Fibroblast of pulmonary artery (primary cell): Measurements from ENCODE around the gene ISL2.

Experiments
- DNase-seq: peaks from one replicate; pipeline ENCODE4 v3.0.0-alpha.2; 2010; ENCODE audit warnings: low read depth
- H3K4me3 ChIP-seq: replicated peaks from 2 replicates; pipeline ENCODE4 v1.5.1; 2011; ENCODE audit warnings: low read depth, mild to moderate bottlenecking, control low read depth, low read length, moderate library complexity
- CTCF ChIP-seq: IDR thresholded peaks from 2 replicates; pipeline ENCODE4 v1.5.1; 2011; ENCODE audit warnings: mild to moderate bottlenecking, control low read depth, low read length, inconsistent platforms; ENCODE audit errors: missing control alignments

ISL2 gene

DNA sequence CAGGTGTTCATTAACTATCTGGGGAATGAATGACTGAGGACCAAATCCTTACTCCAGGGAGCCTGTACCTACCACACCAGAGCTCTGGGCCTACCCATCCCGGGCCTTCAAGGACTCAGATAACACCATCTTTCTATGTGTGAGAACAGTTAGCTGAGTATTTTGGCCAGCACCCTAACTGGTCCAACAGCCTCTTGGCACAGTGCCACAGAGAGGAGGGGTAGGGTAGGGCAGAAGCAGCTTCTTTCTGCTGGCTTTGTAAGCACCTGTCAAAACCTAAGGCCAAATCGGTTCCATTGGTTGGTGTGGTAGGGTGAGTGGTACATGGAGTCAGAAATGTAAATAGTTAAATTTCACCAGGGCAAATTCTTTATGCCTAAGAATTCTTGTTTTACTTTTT lies 26.7 kb downstream of the ISL2 start:
- no peak for TF ChIP-seq CTCF

DNA sequence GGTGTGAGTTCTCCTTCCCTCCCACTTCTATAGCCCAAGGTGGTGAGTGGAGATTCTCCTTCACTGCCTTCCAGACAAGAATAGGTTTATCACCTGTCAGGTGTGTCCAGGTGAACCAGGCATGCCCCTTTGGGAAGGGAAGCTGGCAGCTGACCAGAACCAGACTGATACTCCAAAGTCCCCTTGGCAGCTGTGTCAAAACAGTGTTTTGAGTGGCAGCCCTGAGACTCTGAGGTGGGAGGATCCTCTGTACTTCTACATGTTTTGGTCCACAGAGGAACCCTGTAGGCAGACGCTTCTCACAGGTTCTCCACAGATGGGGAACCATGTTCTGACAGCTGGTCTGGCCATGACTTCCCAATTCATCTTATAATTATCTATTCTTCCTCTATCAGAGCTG lies 30.1 kb downstream of the ISL2 start:
- no peak overlapping the region for H3K4me3 ChIP-seq
- TF ChIP-seq CTCF, result no peak
- DNase-seq, result no peak

More for the DNA sequence above, 26.7 kb downstream of the ISL2 start:
- DNase-seq, result no peak
- H3K4me3 ChIP-seq, result no peak overlapping the region

DNA sequence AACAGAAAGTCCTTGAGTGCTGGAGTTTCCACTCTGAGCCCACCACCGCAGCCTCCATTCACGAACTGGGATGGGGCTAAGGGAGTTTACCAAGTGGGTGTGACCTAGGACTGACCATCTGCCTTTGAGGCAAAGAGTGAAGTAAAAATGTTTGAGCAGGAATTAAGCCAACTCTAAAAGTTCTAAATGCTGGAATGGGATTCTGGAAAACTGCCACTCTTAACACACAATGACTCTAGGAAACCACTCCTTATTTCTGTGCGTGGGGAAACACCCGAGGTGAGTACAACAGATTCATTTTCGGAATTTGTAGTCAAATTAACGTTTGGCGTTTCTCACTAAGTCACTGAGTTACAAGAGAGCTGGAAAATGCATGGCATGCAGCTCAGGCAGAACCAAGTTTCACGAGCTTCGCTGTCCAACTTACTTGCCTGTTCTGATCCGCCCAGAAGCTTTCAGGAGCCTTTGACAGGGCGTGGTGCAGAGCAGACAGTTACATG lies 31.6 kb downstream of the ISL2 start:
- TF ChIP-seq CTCF, result no peak
- DNase-seq, result peak; percentile 49
- no peak overlapping the region for H3K4me3 ChIP-seq

DNA sequence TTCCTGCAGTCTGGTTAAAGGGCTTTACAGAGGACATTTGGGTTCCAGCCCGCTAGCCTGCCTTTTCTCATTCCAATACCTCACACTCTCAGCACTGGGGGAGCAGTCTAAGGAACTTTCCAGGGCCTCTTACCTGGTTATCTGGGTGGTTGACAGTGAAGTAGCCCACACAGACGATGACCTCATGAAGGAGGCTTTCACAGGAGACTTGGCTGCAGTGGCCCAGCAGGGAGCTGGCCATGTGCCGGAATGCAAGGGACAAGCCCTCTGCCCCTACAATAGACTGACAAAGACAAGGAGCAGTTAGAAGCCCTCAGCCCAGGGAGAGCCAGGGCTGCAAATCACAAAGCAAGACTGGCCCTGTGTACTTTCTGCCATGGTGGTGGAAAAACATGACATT lies 39.5 kb downstream of the ISL2 start:
- no peak overlapping the region for H3K4me3 ChIP-seq
- DNase-seq, result no peak
- no peak for TF ChIP-seq CTCF

- no peak for TF ChIP-seq CTCF
- H3K4me3 ChIP-seq, result no peak overlapping the region
- DNase-seq, result no peak
Observed at GRCh38 chr15:76376816-76377215, 40.2 kb downstream of the ISL2 start.

- no peak for DNase-seq
- no peak overlapping the region for H3K4me3 ChIP-seq
- TF ChIP-seq CTCF, result no peak
Observed at GRCh38 chr15:76377217-76377616, 40.6 kb downstream of the ISL2 start.

- no peak for DNase-seq
- TF ChIP-seq CTCF, result no peak
- no peak overlapping the region for H3K4me3 ChIP-seq
Observed at GRCh38 chr15:76377751-76378150, 41.2 kb downstream of the ISL2 start.
